ENCODE results near the gene MVB12B. TPM values are rescaled to one million over a fixed set of nuclear protein-coding genes. Genes with fewer than 3 reads are reported as not detected.
A peak's percentile ranks its signal among the peaks of the same experiment; 100 is the strongest.

Gene MVB12B
- total and polyA plus RNA-seq, 7 experiments from 2014 or later, result 1.6 to 9.7 (median 3.8) TPM

GRCh38 chr9:126302730-126303129 is 23.9 kb upstream of the MVB12B start:
- intact Hi-C loops (cut with micrococcal nuclease), result loop anchor here (1.0 kb wide), 3 partner anchors 96 to 894 kb away; no protein-coding TSS in a partner anchor
- Mint-ChIP-seq H3K27ac (no peak overlapping the region), H3K4me1 (peaks cover 3 to 8% (median 5%) of the 10 kb centered on the region in 7 donors), H3K4me3 (no peak overlapping the region), H3K27me3 (peaks cover 0 to 4% (median 0%) of the 10 kb centered on the region in 5 donors), H3K9me3 (no peaks in the 10 kb centered on the region), H3K36me3 (no peaks in the 10 kb centered on the region)
- no peaks in the 10 kb centered on the region for H3K4me1 ChIP-seq (ENCODE audit: control insufficient read depth in 2 of 2, insufficient read depth in 2 of 2, low read length in 2 of 2)
- H3K4me3 ChIP-seq (ENCODE audit: low read length), result no peak overlapping the region
- no peak for ATAC-seq
- no peaks in the 10 kb centered on the region for H3K27me3 ChIP-seq (ENCODE audit: control insufficient read depth in 2 of 2, insufficient read depth in 2 of 2, low read length in 2 of 2)
- H3K36me3 ChIP-seq (ENCODE audit: control insufficient read depth in 2 of 3, insufficient read depth in 3 of 3, low read length in 3 of 3), result no peaks in the 10 kb centered on the region
- H3K27ac ChIP-seq (ENCODE audit: low read depth, low read length), result no peak overlapping the region
- ChIA-PET POLR2A (interaction anchor here (1.6 kb wide), 1 partner anchor 95 kb away, joined by 3 read pairs; no protein-coding TSS in a partner anchor), CTCF (interaction anchor here (0.6 to 5.5 kb wide), 9 partner anchors 13 to 197 kb away, joined by 3 to 30 read pairs (median 3); no protein-coding TSS in a partner anchor)
- no peak for DNase-seq
- no peaks in the 10 kb centered on the region for H3K9me3 ChIP-seq (ENCODE audit: control insufficient read depth in 2 of 3, low read length in 3 of 3)

GRCh38 chr9:126303488-126303887 is 23.1 kb upstream of the MVB12B start:
- Histone ChIP-seq H3K27me3 (ENCODE audit: control insufficient read depth in 2 of 2, insufficient read depth in 2 of 2, low read length in 2 of 2) (no peaks in the 10 kb centered on the region), H3K4me3 (ENCODE audit: low read length) (no peak overlapping the region), H3K36me3 (ENCODE audit: control insufficient read depth in 2 of 3, insufficient read depth in 3 of 3, low read length in 3 of 3) (no peaks in the 10 kb centered on the region), H3K4me1 (ENCODE audit: control insufficient read depth in 2 of 2, insufficient read depth in 2 of 2, low read length in 2 of 2) (no peaks in the 10 kb centered on the region), H3K9me3 (ENCODE audit: control insufficient read depth in 2 of 3, low read length in 3 of 3) (no peaks in the 10 kb centered on the region), H3K27ac (ENCODE audit: low read depth, low read length) (no peak overlapping the region)
- no peaks in the 10 kb centered on the region for H3K9me3 Mint-ChIP-seq
- intact Hi-C loops (cut with micrococcal nuclease), result no loop called here
- ATAC-seq (no peak), DNase-seq (no peak)
- CTCF ChIA-PET, result interaction anchor here (1.4 to 5.5 kb wide), 2 partner anchors 12 to 188 kb away, joined by 4 to 30 read pairs; no protein-coding TSS in a partner anchor
- no peaks in the 10 kb centered on the region for H3K36me3 Mint-ChIP-seq
- peaks cover 3 to 8% (median 5%) of the 10 kb centered on the region in 7 donors for H3K4me1 Mint-ChIP-seq
- peaks cover 0 to 4% (median 0%) of the 10 kb centered on the region in 5 donors for H3K27me3 Mint-ChIP-seq
- no peak overlapping the region for H3K4me3 Mint-ChIP-seq
- H3K27ac Mint-ChIP-seq, result no peak overlapping the region
- POLR2A ChIA-PET, result interaction anchor here (1.6 kb wide), 1 partner anchor 94 kb away, joined by 3 read pairs; no protein-coding TSS in a partner anchor

- H3K4me1 Mint-ChIP-seq, result peaks cover 3 to 8% (median 5%) of the 10 kb centered on the region in 7 donors
- intact Hi-C loops (cut with micrococcal nuclease), result no loop called here
- no peak overlapping the region for H3K4me3 Mint-ChIP-seq
- CTCF ChIA-PET, result interaction anchor here (5.5 kb wide), 1 partner anchor 187 kb away, joined by 30 read pairs; no protein-coding TSS in a partner anchor
- Histone ChIP-seq H3K36me3 (ENCODE audit: control insufficient read depth in 2 of 3, insufficient read depth in 3 of 3, low read length in 3 of 3) (no peaks in the 10 kb centered on the region), H3K4me3 (ENCODE audit: low read length) (no peak overlapping the region), H3K27ac (ENCODE audit: low read depth, low read length) (no peak overlapping the region), H3K27me3 (ENCODE audit: control insufficient read depth in 2 of 2, insufficient read depth in 2 of 2, low read length in 2 of 2) (no peaks in the 10 kb centered on the region), H3K4me1 (ENCODE audit: control insufficient read depth in 2 of 2, insufficient read depth in 2 of 2, low read length in 2 of 2) (no peaks in the 10 kb centered on the region), H3K9me3 (ENCODE audit: control insufficient read depth in 2 of 3, low read length in 3 of 3) (no peaks in the 10 kb centered on the region)
- H3K9me3 Mint-ChIP-seq, result no peaks in the 10 kb centered on the region
- H3K36me3 Mint-ChIP-seq, result no peaks in the 10 kb centered on the region
- POLR2A ChIA-PET, result interaction anchor here (1.6 kb wide), 1 partner anchor 93 kb away, joined by 3 read pairs; no protein-coding TSS in a partner anchor
- H3K27ac Mint-ChIP-seq, result peak overlapping the region in 2 of 9 donors; percentile 46 to 77
- no peak for DNase-seq
- peaks cover 0 to 4% (median 0%) of the 10 kb centered on the region in 5 donors for H3K27me3 Mint-ChIP-seq
- ATAC-seq, result no peak
Measured at GRCh38 chr9:126304207-126304970, 22.2 kb upstream of the MVB12B start.

- Histone ChIP-seq H3K4me1 (ENCODE audit: control insufficient read depth in 2 of 2, insufficient read depth in 2 of 2, low read length in 2 of 2) (no peaks in the 10 kb centered on the region), H3K4me3 (ENCODE audit: low read length) (no peak overlapping the region), H3K27me3 (ENCODE audit: control insufficient read depth in 2 of 2, insufficient read depth in 2 of 2, low read length in 2 of 2) (no peaks in the 10 kb centered on the region), H3K9me3 (ENCODE audit: control insufficient read depth in 2 of 3, low read length in 3 of 3) (no peaks in the 10 kb centered on the region), H3K27ac (ENCODE audit: low read depth, low read length) (no peak overlapping the region), H3K36me3 (ENCODE audit: control insufficient read depth in 2 of 3, insufficient read depth in 3 of 3, low read length in 3 of 3) (no peaks in the 10 kb centered on the region)
- no peak overlapping the region for H3K4me3 Mint-ChIP-seq
- H3K27me3 Mint-ChIP-seq, result peaks cover 0 to 4% (median 0%) of the 10 kb centered on the region in 5 donors
- H3K27ac Mint-ChIP-seq, result peak overlapping the region in 2 of 9 donors; percentile 46 to 77
- intact Hi-C loops (cut with micrococcal nuclease), result no loop called here
- H3K9me3 Mint-ChIP-seq, result no peaks in the 10 kb centered on the region
- no peak for ATAC-seq
- H3K36me3 Mint-ChIP-seq, result no peaks in the 10 kb centered on the region
- H3K4me1 Mint-ChIP-seq, result peaks cover 3 to 8% (median 5%) of the 10 kb centered on the region in 7 donors
- POLR2A ChIA-PET, result no interaction called here
- CTCF ChIA-PET, result no interaction called here
- no peak for DNase-seq
Measured at GRCh38 chr9:126304971-126305320, 21.7 kb upstream of the MVB12B start.

GRCh38 chr9:126306071-126306647 is 20.5 kb upstream of the MVB12B start:
- Mint-ChIP-seq H3K27ac (no peak overlapping the region), H3K9me3 (no peaks in the 10 kb centered on the region), H3K27me3 (peaks cover 0 to 4% (median 0%) of the 10 kb centered on the region in 5 donors), H3K36me3 (no peaks in the 10 kb centered on the region), H3K4me1 (peaks cover 3 to 8% (median 5%) of the 10 kb centered on the region in 7 donors), H3K4me3 (no peak overlapping the region)
- no peaks in the 10 kb centered on the region for H3K9me3 ChIP-seq (ENCODE audit: control insufficient read depth in 2 of 3, low read length in 3 of 3)
- no peak overlapping the region for H3K27ac ChIP-seq (ENCODE audit: low read depth, low read length)
- intact Hi-C loops (cut with micrococcal nuclease), result no loop called here
- H3K4me1 ChIP-seq (ENCODE audit: control insufficient read depth in 2 of 2, insufficient read depth in 2 of 2, low read length in 2 of 2), result no peaks in the 10 kb centered on the region
- ChIA-PET CTCF (no interaction called here), POLR2A (no interaction called here)
- no peaks in the 10 kb centered on the region for H3K27me3 ChIP-seq (ENCODE audit: control insufficient read depth in 2 of 2, insufficient read depth in 2 of 2, low read length in 2 of 2)
- no peak overlapping the region for H3K4me3 ChIP-seq (ENCODE audit: low read length)
- ATAC-seq (no peak), DNase-seq (no peak)
- H3K36me3 ChIP-seq (ENCODE audit: control insufficient read depth in 2 of 3, insufficient read depth in 3 of 3, low read length in 3 of 3), result no peaks in the 10 kb centered on the region

GRCh38 chr9:126307322-126308061 is 19.1 kb upstream of the MVB12B start:
- Mint-ChIP-seq H3K9me3 (peaks cover 0 to 2% (median 0%) of the 10 kb centered on the region in 11 donors), H3K4me1 (peaks cover 0 to 6% (median 0%) of the 10 kb centered on the region in 7 donors), H3K27ac (no peak overlapping the region), H3K4me3 (no peak overlapping the region), H3K27me3 (peaks cover 0 to 2% (median 0%) of the 10 kb centered on the region in 5 donors), H3K36me3 (no peaks in the 10 kb centered on the region)
- no peak overlapping the region for H3K4me3 ChIP-seq (ENCODE audit: low read length)
- DNase-seq, result no peak
- intact Hi-C loops (cut with micrococcal nuclease), result no loop called here
- ATAC-seq, result no peak
- no peaks in the 10 kb centered on the region for H3K27me3 ChIP-seq (ENCODE audit: control insufficient read depth in 2 of 2, insufficient read depth in 2 of 2, low read length in 2 of 2)
- H3K9me3 ChIP-seq (ENCODE audit: control insufficient read depth in 2 of 3, low read length in 3 of 3), result no peaks in the 10 kb centered on the region
- H3K4me1 ChIP-seq (ENCODE audit: control insufficient read depth in 2 of 2, insufficient read depth in 2 of 2, low read length in 2 of 2), result no peaks in the 10 kb centered on the region
- H3K27ac ChIP-seq (ENCODE audit: low read depth, low read length), result no peak overlapping the region
- ChIA-PET CTCF (interaction anchor here (1.6 kb wide), 1 partner anchor 184 kb away, joined by 5 read pairs; no protein-coding TSS in a partner anchor), POLR2A (no interaction called here)
- H3K36me3 ChIP-seq (ENCODE audit: control insufficient read depth in 2 of 3, insufficient read depth in 3 of 3, low read length in 3 of 3), result no peaks in the 10 kb centered on the region

All from naive thymus-derived CD4-positive, alpha-beta T cell (primary cell).